ENCODE measurements around the gene UAP1L1. TPM values are rescaled to one million over a fixed set of nuclear protein-coding genes. Genes with fewer than 3 reads are reported as not detected.

Gene UAP1L1
- total RNA-seq, 4 donors from 2014 or later: 5.0 to 10.1 (median 6.8) TPM

DNA sequence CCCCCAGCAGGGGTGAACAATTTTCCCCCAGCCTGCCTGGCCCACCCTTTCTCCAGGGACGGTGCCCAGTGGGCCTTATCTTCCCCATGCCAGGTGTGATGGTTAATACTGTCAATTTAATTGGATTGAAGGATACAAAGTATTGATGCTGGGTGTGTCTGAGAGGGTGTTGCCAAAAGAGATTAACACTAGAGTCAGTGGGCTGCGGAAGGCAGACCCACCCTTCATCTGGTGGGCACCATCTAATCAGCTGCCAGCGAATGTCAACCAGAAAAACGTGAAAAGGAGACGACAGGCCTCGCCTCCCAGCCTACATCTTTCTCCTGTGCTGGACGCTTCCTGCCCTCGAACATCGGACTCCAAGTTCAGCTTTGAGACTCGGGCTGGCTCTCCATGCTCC is 39.8 kb upstream of the UAP1L1 start:
- H3K4me3 ChIP-seq: no peak overlapping the region
- no peak for DNase-seq (ENCODE audit: low spot score in 2 of 2)
- no peak overlapping the region for H3K27ac ChIP-seq
- WGBS: 88% methylated on average over 10 of the region's 10 CpGs
- H3K36me3 ChIP-seq: peaks cover 28% of the 10 kb centered on the region
- H3K4me1 ChIP-seq: peaks cover 14% of the 10 kb centered on the region
- TF ChIP-seq POLR2A (IDR thresholded peaks at IDR 0.05) (no peak), EP300 (IDR thresholded peaks at IDR 0.05) (no peak), POLR2AphosphoS5 (IDR thresholded peaks at IDR 0.05) (no peak)
- TF ChIP-seq, protein P1, sequence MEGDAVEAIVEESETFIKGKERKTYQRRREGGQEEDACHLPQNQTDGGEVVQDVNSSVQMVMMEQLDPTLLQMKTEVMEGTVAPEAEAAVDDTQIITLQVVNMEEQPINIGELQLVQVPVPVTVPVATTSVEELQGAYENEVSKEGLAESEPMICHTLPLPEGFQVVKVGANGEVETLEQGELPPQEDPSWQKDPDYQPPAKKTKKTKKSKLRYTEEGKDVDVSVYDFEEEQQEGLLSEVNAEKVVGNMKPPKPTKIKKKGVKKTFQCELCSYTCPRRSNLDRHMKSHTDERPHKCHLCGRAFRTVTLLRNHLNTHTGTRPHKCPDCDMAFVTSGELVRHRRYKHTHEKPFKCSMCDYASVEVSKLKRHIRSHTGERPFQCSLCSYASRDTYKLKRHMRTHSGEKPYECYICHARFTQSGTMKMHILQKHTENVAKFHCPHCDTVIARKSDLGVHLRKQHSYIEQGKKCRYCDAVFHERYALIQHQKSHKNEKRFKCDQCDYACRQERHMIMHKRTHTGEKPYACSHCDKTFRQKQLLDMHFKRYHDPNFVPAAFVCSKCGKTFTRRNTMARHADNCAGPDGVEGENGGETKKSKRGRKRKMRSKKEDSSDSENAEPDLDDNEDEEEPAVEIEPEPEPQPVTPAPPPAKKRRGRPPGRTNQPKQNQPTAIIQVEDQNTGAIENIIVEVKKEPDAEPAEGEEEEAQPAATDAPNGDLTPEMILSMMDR (IDR thresholded peaks at IDR 0.05): no peak
- H3K9me3 ChIP-seq: no peaks in the 10 kb centered on the region
- no peaks in the 10 kb centered on the region for H3K27me3 ChIP-seq

DNA sequence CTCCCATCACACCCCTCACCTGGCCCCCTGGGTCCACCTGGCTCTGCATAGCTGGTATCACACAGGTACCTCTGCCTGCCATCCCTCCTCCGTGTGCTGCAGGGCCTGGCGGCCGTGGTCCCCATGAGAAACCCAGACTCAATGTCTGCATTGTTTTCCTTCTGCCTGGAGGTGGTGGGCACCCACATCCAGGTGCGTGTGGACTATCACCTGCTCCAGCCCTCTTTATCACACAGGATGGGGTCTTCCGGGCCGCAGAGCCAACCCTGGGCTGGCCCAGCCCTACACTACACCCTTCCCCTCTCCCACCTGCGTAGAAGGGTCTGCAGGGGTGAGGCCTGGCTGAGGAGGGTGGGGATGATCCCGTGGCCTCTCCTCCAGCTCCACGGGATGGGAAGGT is 38.4 kb upstream of the UAP1L1 start:
- Histone ChIP-seq H3K9me3 (no peaks in the 10 kb centered on the region), H3K36me3 (peaks cover 28% of the 10 kb centered on the region), H3K27ac (no peak overlapping the region), H3K27me3 (no peaks in the 10 kb centered on the region), H3K4me3 (no peak overlapping the region), H3K4me1 (peaks cover 14% of the 10 kb centered on the region)
- no peak for DNase-seq (ENCODE audit: low spot score in 2 of 2)
- TF ChIP-seq POLR2AphosphoS5 (IDR thresholded peaks at IDR 0.05): no peak
- TF ChIP-seq, protein P1 (IDR thresholded peaks at IDR 0.05): no peak
- 88% methylated on average over 7 of the region's 9 CpGs for WGBS

DNA sequence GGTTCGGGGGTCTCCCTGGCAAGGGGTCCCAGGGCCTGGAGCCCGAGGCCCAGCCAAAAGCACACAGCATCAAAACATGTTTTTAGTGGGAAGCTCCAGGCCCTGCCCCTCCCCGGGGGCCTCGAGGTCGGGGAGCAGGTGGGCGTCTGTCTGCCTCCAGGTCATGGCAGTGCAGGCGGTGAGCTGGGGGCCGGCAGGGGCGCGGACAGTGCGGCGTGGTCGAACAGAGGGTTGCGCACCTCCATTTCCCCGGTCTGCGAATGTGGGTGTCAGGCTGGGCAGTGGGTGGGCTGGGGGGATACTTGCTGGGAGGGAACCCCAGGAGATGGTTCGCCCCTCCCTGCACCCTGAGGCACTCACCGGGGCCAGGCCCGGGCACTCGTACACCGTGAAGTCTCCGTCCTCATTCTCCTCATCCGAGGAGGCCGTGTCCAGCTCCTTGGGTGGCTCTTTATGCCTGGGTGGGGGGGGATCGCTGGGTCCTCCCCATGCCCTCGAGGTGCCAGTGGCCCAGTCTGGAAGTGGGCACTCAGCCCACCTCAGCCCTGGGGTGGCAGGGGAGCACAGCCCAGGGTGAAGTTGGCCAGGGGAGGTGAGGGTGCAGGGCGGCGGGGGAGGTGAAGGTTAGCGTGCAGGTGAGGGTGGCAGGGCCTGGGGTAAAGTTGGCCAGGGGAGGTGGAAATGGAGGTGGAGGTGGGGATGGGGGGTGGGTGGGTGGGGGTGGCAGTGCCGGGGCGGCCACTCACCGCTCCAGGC is 37.5 kb upstream of the UAP1L1 start:
- H3K27me3 ChIP-seq: no peaks in the 10 kb centered on the region
- WGBS: 94% methylated on average over 16 of the region's 32 CpGs
- H3K4me3 ChIP-seq: no peak overlapping the region
- TF ChIP-seq, protein P1 (IDR thresholded peaks at IDR 0.05): no peak
- no peak for TF ChIP-seq POLR2AphosphoS5 (IDR thresholded peaks at IDR 0.05)
- no peak for TF ChIP-seq POLR2A (IDR thresholded peaks at IDR 0.05)
- TF ChIP-seq EP300 (IDR thresholded peaks at IDR 0.05): no peak
- no peaks in the 10 kb centered on the region for H3K9me3 ChIP-seq
- peaks cover 15% of the 10 kb centered on the region for H3K4me1 ChIP-seq
- H3K36me3 ChIP-seq: peaks cover 28% of the 10 kb centered on the region
- no peak overlapping the region for H3K27ac ChIP-seq
- DNase-seq (ENCODE audit: low spot score in 2 of 2): no peak

DNA sequence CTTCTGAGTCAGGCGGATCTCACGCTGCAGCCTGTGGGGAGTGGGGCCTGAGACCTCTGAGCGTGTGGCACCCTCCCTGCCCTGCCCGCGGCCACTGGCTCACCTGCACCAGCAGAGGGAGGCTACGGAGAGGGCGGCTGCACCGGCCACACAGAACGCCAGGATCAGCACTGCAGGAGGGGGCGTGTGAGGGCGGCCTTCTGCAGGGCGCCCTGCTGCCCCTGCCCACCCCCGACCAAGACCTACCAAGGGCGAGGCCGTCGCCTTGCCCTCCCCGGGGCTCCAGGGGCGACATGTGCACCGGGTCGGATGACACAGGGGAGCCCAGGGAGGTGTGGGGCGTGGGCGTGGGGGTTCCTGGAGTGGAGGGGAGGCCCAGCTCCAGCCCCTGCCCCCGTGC is 36.7 kb upstream of the UAP1L1 start:
- Histone ChIP-seq H3K36me3 (peaks cover 28% of the 10 kb centered on the region), H3K4me1 (peaks cover 15% of the 10 kb centered on the region), H3K27me3 (no peaks in the 10 kb centered on the region), H3K4me3 (peak overlapping the region; percentile 31), H3K9me3 (no peaks in the 10 kb centered on the region), H3K27ac (no peak overlapping the region)
- WGBS: no CpG with 5 or more reads among the region's 23 CpGs
- TF ChIP-seq POLR2AphosphoS5 (IDR thresholded peaks at IDR 0.05) (no peak), POLR2A (IDR thresholded peaks at IDR 0.05) (no peak), EP300 (IDR thresholded peaks at IDR 0.05) (no peak)
- TF ChIP-seq, protein P1 (IDR thresholded peaks at IDR 0.05): no peak
- DNase-seq (ENCODE audit: low spot score in 2 of 2): no peak

DNA sequence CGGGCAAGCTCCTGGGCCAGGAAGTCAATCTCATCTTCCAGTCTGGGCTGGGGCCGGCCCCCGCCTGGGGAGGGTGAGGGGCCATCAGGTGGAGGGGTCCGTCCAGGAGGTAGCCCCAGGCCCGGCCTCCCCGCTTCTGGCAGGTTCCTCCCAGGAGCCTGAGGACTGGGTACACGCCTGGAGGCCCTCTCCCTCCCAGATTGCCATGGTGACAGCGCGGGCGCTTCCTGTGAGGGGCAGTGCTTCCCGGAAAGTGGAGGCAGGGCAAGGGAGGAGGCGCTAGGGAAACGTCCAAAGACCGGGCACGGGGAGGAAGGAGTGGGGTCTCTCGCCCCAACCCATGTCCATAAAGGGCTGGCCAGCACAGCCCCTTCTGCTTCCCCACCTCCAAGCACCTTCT is 36.2 kb upstream of the UAP1L1 start:
- no peak for DNase-seq (ENCODE audit: low spot score in 2 of 2)
- Histone ChIP-seq H3K27me3 (peaks cover 2% of the 10 kb centered on the region), H3K9me3 (no peaks in the 10 kb centered on the region), H3K27ac (no peak overlapping the region), H3K4me3 (peak overlapping the region; percentile 31), H3K4me1 (peaks cover 19% of the 10 kb centered on the region), H3K36me3 (peaks cover 28% of the 10 kb centered on the region)
- WGBS: 72% methylated on average over 6 of the region's 16 CpGs
- TF ChIP-seq POLR2A (IDR thresholded peaks at IDR 0.05) (no peak), EP300 (IDR thresholded peaks at IDR 0.05) (no peak), POLR2AphosphoS5 (IDR thresholded peaks at IDR 0.05) (no peak)
- TF ChIP-seq, protein P1 (IDR thresholded peaks at IDR 0.05): no peak

Data from suprapubic skin (tissue), 4 donors.